NCI-H1694 treated with DMSO at 0.1 percent for 48 hours (cell line): Measurements from ENCODE around the gene GSK3A.

Experiments
- DNase-seq: peaks from one replicate; lab custom pipeline; 2025; lab: John Stamatoyannopoulos, UW

GSK3A gene

DNA sequence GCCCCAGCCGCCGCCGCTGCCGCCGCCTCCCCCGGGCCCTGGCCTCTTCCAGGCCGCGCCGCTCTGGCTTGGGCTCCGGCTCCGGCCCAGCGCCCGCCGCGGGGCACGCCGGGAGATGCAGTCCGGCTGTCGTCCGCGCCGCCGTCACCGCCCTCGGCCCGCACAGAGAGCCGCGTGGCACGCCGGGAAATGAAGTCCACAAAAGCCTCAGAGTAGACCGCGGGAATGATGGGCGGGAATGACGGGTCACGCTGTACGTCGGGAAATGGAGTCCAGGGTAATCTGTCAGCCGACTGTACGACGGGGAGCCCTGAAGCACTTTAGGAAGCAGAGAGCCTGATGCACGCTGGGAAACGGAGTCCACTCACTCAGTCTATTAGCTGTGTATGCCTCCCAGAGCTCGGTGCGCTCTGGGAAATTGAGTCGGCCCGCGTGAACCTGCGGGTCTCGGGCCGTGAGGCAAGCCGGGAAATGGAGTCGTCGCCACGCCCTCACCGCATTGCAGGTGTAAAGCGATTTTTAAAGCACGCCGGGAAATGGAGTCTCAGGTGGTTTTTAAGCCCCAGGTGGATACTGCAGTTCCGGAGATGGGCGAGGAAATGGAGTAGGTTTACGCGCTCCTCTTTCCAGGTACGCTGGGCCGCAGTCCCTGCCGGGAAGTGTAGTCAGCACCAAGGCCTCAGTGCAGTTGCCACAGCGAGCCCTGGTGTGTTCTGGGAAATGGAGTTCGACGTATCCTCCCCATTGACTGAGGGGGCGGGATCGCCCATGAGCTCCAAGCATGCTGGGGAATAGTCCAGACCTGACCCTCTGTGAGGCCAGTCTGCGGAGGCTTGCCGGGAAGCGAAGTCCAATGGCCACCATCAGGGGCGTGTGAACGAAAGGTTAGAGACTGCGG lies at the start of gene GSK3A:
Gene GSK3A (minus strand): TSS at position 91 of the 898 bp plus-strand sequence. CDS start 137 bp downstream, outside the sequence.
- DNase-seq = peak; percentile 100

DNA sequence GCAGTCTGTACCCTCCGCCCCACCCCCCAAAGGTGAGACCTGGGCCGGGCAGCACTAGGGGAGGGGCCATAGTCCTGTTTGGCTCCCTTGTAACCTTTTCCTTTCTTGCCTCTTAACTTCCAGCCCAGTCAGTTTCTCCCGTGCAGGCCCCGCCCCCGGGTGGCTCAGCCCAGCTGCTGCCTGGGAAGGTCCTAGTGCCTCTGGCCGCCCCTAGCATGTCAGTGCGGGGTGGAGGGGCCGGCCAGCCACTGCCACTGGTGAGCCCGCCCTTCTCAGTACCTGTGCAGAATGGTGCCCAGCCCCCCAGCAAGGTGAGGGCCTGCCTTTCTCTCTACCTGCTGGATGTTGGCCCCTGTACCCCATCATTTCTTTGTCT lies 49.0 kb upstream of the GSK3A start:
- DNase-seq = no peak

DNA sequence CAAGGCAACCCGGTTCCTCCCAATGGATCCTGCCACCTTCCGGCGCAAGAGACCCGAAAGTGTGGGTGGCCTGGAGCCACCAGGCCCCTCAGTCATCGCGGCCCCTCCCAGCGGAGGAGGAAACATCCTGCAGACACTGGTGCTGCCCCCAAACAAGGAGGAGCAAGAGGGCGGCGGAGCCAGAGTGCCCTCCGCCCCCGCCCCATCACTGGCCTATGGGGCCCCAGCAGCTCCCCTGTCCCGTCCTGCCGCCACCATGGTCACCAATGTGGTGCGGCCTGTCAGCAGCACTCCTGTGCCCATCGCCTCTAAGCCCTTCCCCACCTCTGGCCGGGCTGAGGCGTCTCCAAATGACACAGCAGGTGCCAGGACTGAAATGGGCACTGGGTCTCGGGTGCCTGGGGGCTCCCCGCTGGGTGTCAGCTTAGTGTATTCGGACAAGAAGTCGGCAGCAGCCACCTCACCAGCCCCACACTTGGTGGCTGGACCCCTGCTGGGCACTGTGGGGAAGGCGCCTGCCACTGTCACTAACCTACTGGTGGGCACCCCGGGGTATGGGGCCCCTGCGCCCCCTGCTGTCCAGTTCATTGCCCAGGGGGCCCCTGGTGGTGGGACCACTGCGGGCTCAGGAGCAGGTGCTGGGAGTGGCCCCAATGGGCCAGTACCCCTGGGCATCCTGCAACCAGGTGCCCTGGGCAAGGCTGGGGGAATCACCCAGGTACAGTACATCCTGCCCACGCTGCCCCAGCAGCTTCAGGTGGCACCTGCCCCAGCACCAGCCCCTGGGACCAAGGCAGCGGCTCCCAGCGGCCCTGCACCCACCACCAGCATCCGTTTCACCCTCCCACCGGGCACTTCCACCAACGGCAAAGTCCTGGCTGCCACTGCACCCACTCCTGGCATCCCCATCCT lies 48.4 kb upstream of the GSK3A start:
- no peak for DNase-seq

DNA sequence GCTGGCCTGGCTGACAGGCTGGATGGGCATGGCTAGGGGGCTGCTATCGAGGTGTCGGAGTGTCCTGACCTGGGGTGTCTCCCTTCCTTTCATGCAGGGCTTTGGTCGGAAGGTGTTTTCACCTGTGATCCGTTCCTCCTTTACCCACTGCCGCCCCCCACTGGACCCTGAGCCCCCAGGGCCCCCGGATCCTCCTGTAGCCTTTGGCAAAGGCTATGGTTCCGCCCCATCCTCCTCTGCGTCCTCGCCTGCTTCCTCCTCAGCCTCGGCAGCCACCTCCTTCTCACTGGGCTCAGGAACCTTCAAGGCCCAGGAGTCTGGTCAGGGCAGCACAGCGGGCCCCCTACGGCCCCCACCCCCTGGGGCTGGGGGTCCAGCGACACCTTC lies 47.7 kb upstream of the GSK3A start:
- no peak for DNase-seq

DNA sequence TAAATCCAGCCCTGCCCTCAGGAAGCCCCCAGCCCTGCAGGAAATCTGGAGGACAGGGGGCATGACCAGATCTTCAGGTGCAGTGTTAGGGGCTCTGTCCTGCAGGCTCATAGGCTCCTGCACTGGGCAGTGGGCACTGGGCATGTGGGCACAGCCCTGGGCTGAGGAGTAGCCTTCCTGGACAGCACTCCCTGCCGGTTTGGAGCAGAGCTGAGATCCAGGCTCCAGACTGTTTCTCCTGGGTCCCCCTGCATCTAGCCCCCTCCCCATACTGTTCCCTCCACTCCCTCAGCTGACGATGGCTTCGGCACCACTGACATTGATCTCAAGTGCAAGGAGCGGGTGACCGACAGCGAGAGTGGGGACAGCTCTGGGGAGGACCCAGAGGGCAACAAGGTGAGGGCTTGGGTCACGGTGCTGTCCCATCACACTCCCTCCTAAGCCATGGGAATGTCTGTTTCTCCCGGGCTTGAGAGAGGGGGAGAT lies 47.2 kb upstream of the GSK3A start:
- DNase-seq = no peak

DNA sequence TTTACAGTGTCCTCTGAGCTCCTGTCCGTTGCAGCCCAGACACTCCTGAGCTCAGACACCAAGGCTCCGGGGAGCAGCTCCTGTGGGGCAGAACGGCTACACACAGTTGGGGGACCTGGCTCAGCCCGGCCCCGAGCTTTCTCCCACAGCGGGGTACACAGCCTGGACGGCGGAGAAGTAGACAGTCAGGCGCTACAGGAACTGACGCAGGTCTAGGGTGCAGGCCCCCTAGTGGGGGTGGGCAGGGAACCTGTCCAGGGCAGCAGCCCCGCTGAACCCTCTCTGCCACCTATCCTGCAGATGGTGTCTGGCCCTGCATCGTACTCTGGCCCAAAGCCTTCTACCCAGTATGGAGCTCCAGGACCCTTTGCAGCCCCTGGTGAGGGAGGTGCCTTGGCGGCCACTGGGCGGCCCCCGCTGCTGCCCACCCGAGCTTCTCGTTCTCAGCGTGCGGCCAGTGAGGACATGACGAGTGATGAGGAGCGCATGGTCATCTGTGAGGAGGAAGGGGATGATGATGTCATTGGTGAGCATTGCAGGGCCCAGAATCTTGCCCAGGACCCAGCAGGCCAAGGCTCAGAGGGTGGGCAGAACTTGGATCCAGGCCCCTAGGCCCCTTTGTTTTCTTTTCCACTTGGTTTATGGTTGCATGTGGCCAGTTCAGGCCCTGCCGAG lies 46.6 kb upstream of the GSK3A start:
- no peak for DNase-seq

DNA sequence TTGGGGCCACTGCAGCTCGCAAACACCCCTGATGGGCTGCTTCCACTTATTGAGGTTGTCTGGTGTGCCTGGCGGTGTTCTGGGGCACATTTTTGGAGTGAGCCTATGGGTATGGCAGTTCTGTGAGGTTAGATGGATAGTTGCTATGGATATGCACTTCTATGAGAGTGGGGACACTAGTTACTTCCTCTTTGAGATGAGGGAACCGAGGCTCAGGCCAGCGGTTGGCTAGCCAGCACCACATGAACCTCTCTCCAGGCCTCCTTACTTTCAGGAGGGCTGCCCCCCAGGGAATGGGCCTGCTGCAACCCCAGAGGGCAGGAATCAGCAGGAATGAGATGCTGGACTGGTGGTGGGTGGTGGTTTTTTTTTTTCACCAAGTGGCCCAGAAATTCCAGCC lies 46.0 kb upstream of the GSK3A start:
- no peak for DNase-seq

DNA sequence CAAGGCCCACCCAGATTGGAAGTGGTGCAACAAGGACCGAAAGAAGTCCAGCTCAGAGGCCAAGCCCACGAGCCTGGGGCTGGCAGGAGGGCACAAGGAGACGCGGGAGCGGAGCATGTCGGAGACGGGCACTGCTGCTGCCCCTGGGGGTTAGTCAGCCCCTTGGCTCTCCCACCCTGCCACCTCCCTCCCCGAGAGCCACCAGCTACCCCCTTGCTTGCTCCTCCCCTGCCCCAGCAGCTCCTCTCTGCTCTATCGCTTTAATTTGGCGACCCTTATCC lies 45.4 kb upstream of the GSK3A start:
- DNase-seq = no peak

DNA sequence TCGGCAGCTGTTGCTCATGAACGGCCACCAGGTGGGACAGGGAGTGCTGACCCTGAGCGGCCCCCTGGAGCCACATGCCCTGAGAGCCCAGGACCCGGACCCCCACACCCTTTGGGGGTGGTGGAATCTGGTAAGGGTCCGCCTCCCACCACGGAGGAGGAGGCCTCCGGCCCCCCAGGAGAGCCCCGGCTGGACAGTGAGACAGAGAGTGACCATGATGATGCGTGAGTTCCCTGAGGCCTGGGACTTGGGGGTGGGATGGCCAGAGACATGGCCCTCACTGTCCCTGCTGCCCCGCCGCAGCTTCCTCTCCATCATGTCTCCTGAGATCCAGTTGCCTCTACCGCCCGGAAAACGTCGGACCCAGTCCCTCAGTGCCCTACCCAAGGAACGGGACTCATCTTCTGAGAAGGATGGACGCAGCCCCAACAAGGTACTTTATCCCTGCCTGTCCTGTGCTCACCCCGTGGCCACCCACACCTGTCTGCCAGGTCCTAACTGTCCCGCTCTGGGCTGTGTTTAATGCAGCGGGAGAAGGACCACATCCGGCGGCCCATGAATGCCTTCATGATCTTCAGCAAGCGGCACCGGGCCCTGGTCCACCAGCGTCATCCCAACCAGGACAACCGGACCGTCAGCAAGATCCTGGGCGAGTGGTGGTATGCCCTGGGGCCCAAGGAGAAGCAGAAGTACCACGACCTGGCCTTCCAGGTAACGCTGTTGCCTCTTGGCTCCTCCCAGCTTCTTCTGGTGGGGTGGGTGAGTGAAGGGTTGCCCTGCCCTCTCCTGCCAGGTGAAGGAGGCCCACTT lies 44.8 kb upstream of the GSK3A start:
- no peak for DNase-seq

DNA sequence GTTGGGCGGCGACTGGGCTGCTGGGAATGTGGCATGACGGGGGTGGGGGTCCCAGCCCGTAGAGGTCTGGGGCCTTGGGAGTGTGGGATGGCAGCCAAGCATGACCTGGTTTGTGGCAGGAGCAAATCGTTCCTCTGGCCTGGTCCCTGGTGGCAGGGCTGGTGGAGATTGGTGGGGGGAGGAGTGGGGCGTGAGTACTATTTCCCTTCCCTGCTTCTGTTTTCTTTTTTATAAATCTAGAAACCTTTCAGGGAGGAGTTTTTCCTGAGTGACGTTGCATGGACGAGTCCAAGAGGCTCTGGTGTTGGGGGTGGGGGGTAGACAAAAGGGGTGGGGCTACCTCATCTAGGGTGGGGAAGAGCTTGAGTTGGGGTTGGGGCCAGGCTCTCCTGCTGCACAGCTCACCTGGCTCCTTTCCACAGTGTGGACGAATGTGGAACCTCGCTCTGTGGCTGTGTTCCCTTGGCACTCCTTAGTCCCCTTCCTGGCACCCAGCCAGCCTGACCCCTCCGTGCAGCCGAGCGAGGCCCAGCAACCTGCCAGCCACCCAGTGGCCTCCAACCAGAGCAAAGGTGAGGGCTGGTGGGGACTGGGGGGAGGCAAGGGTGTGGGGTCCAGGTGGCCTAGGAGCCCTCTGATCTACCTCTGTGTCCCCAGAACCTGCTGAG lies 44.1 kb upstream of the GSK3A start:
- no peak for DNase-seq

DNA sequence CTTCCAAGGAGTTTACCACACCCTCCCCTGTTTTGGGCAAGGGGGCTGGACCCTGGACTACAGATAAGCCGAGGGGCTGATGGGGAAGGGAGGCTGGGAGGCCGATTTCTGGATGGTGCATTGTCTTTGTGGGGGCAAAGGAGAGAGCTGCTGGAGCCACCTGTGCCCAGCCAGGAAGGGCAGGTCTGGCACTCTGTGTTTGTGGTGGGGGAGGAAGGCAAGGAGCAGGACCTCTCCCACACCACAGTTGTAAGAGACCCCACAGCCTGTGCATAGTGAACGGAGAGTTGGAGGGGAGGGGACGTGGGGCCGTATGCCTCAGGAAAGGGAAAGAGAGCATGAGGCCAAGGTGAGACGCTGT lies 43.6 kb upstream of the GSK3A start:
- no peak for DNase-seq

DNA sequence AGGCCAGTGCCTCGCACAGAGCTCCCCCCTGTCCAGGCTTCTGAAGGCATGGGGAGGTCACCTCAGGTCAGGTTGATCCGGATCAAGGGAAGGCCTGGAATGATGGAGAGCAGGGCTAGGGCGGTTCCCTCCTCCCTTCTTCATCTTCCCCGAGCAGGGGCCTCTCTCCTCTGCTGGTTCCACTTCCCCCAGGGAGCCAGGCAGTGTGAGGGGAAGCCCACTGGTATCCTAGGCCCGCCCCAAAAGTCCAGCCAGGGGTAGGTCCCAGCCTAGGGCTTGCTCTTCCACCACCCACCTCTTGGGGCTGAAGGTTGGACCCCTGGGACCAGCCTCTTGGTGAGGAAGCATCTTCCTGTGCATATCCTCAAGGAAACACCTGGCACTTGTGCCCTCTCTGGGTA lies 43.1 kb upstream of the GSK3A start:
- DNase-seq = no peak

DNA sequence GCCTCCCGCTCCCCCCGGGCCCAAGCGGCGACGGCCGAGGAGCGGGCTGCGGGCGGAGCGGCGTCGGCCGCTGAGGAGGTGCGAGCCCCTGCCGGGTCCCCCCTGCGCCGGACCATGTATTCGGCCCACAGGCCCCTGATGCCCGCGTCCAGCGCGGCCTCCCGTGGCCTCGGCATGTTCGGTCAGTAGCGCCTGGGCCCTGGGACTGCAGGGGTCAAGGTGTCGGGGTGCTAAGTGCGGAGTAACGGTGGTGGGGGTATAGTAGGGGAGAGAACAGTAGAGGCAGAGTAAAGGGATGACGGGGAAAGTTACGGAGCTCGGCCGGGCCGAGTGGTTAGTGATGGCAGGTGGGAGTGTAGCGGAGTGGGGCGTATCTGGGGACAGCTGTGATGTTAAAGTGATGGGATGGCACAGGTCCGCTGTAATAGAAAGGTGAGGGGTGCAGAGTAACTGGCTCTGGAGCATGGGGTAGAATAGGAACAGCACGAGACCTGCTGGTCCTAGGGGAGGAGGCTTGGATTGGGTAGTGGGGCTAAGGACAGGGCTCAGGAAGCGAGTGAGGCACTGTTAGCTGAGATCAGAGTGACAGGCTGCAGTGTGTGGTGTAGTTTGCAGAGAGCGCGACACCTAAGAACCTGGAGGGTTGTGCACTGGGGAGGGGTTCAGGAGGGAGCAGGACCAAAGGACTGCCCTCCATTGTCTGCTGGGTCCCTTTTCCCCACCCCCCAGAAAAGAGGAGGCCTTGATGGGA lies 42.4 kb upstream of the GSK3A start:
- DNase-seq = peak; percentile 13

DNA sequence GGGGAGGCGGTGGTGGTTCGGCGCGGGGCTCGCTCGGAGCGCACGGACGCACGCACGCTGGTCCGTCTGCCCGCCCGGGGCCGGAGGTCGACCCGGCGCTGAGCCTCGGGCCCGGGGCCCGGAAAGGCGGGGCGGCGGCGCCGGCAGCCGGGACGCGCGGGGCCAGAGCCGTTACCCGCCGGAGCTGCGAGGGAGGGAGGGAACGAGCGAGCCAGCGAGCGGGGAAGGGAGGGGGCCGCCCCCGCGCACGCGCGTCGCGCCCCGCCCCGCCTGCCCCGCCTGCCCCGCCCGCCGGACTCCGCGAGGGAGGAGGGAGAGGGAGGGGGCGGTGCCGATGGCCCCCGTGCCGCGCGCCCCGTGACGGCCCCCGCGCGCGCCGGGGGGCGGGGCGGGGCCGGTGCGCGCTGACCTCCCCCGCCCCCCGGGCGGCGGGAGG lies 41.7 kb upstream of the GSK3A start:
- DNase-seq = peak; percentile 54

DNA sequence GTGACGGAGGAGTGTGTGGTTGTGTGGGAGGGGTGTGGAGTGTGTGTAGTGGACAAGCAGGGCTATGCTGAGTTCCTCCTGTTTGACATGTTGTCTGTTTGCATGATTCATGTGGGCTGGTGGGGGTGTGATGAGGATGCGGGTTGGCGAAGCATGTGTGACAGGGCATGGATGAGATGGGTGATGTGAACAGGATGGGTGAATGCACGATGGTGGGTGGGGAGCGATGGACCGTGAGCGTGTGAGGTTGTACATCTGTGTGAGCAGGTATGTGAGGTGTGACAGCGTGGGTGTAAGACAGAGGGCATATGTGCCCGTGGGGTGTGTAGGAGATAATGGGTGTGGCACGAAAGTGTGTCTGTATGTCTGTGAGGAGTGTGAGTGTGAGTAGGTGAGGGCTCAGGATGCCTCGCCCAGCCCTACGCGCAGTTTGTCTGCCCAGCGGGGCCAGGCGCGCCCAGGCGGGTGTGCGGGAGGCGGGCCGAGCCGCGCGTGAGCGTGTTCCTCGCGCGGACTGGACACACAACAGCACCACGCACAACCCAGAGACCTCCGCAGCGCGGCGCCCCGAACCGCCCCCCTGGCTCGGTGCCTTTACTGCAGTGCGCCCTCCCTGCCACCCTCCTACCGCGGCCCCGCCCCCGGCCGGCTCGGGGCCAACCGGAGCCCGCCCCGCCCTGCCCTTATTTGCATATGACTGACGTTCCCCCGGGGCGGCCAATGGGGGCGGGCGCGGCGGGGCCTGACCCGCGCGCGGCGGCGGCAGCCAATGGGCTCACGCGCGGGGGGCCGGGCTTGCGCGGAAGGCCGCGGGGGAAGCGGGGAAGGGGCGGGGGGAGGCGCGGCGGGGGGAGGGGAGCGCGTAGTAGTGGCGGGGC lies 41.0 kb upstream of the GSK3A start:
- DNase-seq = peak; percentile 89

DNA sequence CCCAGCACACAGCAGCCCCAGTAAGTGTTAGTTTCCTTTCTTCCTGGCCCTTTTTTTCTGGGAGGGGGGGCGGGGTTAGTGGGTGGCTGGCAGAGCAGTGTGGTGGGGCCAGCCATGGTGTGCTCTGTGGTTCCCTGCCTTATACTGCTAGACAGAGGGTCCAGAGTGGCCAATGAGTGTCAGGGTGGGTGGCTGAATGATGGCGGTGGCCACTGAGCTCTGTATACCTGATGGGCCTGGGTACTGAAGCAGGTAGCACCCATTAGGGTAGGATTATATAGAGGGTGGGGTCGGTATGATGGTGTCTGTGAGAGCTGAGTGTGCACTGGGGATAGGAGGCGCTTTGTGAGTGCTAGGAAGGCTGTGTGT lies 40.4 kb upstream of the GSK3A start:
- no peak for DNase-seq

DNA sequence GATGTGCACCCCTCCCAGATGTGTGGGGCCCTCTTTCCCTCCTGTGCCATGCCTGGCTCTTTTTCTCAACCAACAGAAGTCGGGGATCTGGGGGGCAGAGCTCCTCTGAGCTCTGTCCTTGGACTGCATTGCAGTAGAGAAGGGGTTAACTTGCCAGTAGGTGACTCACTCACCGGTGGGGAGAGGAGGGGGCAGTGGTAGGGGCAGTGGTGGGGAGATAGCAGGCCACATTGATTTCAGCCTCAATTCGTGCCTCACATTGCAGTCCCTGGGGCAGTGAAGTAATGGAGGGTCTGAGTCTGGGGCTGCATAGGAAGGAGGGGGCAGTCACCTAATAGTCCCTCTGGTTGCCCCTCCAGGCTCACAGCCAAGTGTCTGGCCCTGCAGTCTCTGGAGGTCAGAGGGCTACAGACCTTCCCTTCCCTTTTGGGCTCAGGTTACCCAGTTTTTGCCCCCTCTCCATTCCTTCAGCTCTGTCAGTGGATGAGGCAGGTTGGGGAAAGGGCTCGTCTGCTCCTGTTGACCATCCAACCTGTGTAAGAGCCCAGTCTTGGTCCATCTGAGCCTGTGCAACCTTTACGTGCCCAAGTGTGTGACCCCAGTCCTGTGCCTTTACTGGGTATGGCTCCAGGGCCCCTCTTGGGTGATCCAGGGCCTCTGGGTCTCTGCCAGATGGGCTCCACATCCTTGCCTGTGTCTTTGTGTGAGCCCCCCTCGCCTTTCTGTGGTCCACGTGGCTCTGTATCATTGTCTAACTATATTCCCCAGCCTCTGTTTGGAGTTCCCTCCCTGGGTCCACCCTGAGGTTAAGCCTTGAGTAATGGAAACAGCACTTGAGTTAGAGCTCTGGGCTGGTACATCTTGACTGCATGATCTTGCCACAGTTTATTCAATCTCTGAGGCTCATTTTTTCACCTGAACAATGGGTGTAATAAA lies 39.7 kb upstream of the GSK3A start:
- peak; percentile 36 for DNase-seq

DNA sequence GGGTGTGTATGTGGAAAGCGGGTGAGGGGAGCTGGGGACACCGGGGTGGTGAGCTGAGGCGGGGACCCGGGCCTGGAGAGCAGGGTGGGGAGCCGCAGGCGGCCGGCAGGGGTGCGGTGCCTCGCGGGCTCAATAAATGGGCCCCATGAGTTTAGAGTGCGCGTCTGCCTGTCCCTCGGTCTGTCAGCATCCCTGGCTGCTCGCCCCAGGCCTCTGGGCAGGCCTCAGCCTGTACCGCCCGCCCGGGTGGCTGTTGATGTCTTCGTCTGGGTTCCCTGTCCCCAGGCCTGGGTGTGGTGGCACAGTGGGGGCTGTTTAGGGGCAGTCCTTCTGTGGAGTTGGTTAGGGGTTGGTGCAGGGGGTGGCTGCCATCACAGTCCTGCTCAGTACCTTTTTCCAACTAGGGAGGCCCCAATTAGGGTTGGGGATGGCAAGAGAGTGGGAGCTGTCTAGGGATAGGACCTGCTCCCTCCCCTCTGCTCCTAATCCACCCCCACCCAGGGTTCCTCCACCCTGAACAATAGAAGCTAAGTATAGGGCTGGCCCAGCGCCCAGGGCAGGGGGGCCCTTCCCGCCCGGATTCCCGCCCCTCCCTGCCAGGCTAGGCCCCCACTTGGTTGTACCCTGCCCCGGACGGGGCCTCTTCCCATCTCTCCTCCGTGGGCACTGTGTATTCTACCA lies 38.9 kb upstream of the GSK3A start:
- DNase-seq = peak; percentile 77
